Panc1 (cell line): ENCODE data around the gene GRIN2D. TPM values are rescaled to one million over a fixed set of nuclear protein-coding genes. Genes with fewer than 3 reads are reported as not detected.

Source experiments
- ATAC-seq: fragments of 200-7000 bp; cut with Tn5 transposase; 2 replicates; pipeline ENCODE4 v1.9.1; 2020; ENCODE audit warnings: mild to moderate bottlenecking, moderate library complexity
- BruUV-seq: library from RNA; stranded (reverse); fragments of 400-500 nt; replicated peaks from 2 replicates; lab custom pipeline; 2021; lab: Mats Ljungman, UMichigan
- CTCF ChIA-PET: fragments of 300-600 bp; sonication (Branson Sonifier 250); formaldehyde crosslinking; loops from one replicate; lab custom pipeline; 2022; ENCODE audit warnings: antibody characterized with exemption; lab: Charles Lee
- POLR2A ChIA-PET: fragments of 300-600 bp; sonication (Branson Sonifier 250); formaldehyde crosslinking; loops from one replicate; lab custom pipeline; 2022; ENCODE audit warnings: antibody characterized with exemption; lab: Charles Lee
- DNase-seq: peaks from one replicate; pipeline ENCODE4 v3.0.0-alpha.2; 2010; ENCODE audit warnings: low read depth, low spot score
- H3K27ac ChIP-seq: 2 replicates; pipeline ENCODE4 v1.5.1; 2011; ENCODE audit warnings: mild to moderate bottlenecking, low read length, inconsistent platforms
- H3K27me3 ChIP-seq: fragments of 200-500 bp; sonication (Bioruptor generic); 2 replicates; pipeline ENCODE4 v1.6.0; 2014; ENCODE audit warnings: low read length, inconsistent platforms; ENCODE audit not compliant: control insufficient read depth, insufficient read depth
- H3K36me3 ChIP-seq: fragments of 200-500 bp; sonication (Bioruptor generic); 2 replicates; pipeline ENCODE4 v1.5.1; 2014; ENCODE audit warnings: inconsistent platforms, mild to moderate bottlenecking, low read length, moderate library complexity; ENCODE audit not compliant: control insufficient read depth, insufficient read depth
- H3K4me1 ChIP-seq: 2 replicates; pipeline ENCODE4 v1.5.1; 2011; ENCODE audit warnings: inconsistent platforms, mild to moderate bottlenecking, low read length, moderate library complexity; ENCODE audit not compliant: control insufficient read depth, insufficient read depth
- H3K4me3 ChIP-seq, 2 experiments: 2 replicates each; pipeline ENCODE4 v1.5.1; 2011 to 2012; ENCODE audit warnings: low read depth in 2 of 2, low read length in 2 of 2, mild to moderate bottlenecking in 2 of 2, inconsistent platforms in 1 of 2, moderate library complexity in 1 of 2
- H3K9me3 ChIP-seq: fragments of 200-500 bp; sonication (Bioruptor generic); 2 replicates; pipeline ENCODE4 v1.5.1; 2014; ENCODE audit warnings: low read depth, mild to moderate bottlenecking, inconsistent platforms, low read length, moderate library complexity; ENCODE audit not compliant: control insufficient read depth, insufficient read depth
- CTCF ChIP-seq: fragments of 450-650 bp; IDR thresholded peaks from 2 replicates; pipeline ENCODE4 v1.5.1; 2017; ENCODE audit warnings: mild to moderate bottlenecking
- POLR2AphosphoS5 ChIP-seq: IDR thresholded peaks from 2 replicates; pipeline ENCODE4 v1.6.1; 2012; ENCODE audit warnings: mild to moderate bottlenecking, low read depth, low read length, moderate library complexity
- REST ChIP-seq, 2 experiments: IDR thresholded peaks; 2 replicates each; pipeline ENCODE4 v1.6.1; 2011 to 2012; ENCODE audit warnings: low read depth in 2 of 2, control low read depth in 1 of 2, low read length in 1 of 2, mild to moderate bottlenecking in 1 of 2, moderate library complexity in 1 of 2; ENCODE audit not compliant: insufficient read depth in 1 of 2
- SIN3A ChIP-seq: IDR thresholded peaks from 2 replicates; pipeline ENCODE4 v1.6.1; 2012; ENCODE audit warnings: low read depth, mild to moderate bottlenecking, low read length, moderate library complexity, borderline replicate concordance; ENCODE audit not compliant: insufficient read depth
- TCF7L2 ChIP-seq: IDR thresholded peaks from 2 replicates; pipeline ENCODE4 v1.6.1; 2011; ENCODE audit warnings: mild to moderate bottlenecking, low read depth, low read length, inconsistent platforms
- in situ Hi-C: cut with HindIII; loops from 2 replicates; pipeline ENCODE4 v1.10.0; 2016; ENCODE audit warnings: low sequenced_read_pairs, low pct_unique_long_range_greater_than_20kb
- intact Hi-C: fragments of 100-400 bp; cut with micrococcal nuclease; formaldehyde crosslinking; loops from one replicate; pipeline ENCODE4 v1.10.0; 2022; ENCODE audit not compliant: unreplicated experiment
- total RNA-seq: library from RNA; stranded (reverse); gene quantifications from one replicate; pipeline ENCODE4 v1.2.1, GENCODE V29; 2021; ENCODE audit not compliant: unreplicated experiment

Gene GRIN2D
- total RNA-seq, 1 experiment from 2014 or later, result 6.2 TPM

- in situ Hi-C loops, result no loop called here
- H3K4me3 ChIP-seq, result no peak overlapping the region
- no peak for TF ChIP-seq POLR2AphosphoS5
- no peak for TF ChIP-seq CTCF
- TF ChIP-seq TCF7L2, result no peak
- no peak for TF ChIP-seq SIN3A
- TF ChIP-seq REST (IDR thresholded peaks at IDR 0.05; ENCODE audit: insufficient read depth in 1 of 2, low read depth in 2 of 2, low read length in 1 of 2), result no peak
- intact Hi-C loops, result no loop called here
- H3K4me1 ChIP-seq, result no peaks in the 10 kb centered on the region
- DNase-seq, result no peak
- CTCF ChIA-PET, result interaction anchor here (0.7 kb wide), 1 partner anchor 909 kb away, joined by 4 read pairs; no protein-coding TSS in a partner anchor
- POLR2A ChIA-PET, result interaction anchor here (0.7 kb wide), 1 partner anchor 16 kb away, joined by 4 read pairs; no protein-coding TSS in a partner anchor
- no peak overlapping the region for H3K27ac ChIP-seq
- no peaks in the 10 kb centered on the region for H3K9me3 ChIP-seq
- BruUV-seq, result no TSS peak
- no peaks in the 10 kb centered on the region for H3K36me3 ChIP-seq
- ATAC-seq, result 0 out of 2 replicates have a peak, but pooled peaks have one; percentile 10
- no peaks in the 10 kb centered on the region for H3K27me3 ChIP-seq
Observed at GRCh38 chr19:48418317-48419064, 25.0 kb downstream of the GRIN2D start.

- no peaks in the 10 kb centered on the region for H3K36me3 ChIP-seq
Observed at GRCh38 chr19:48419158-48419920, 25.9 kb downstream of the GRIN2D start.

More at GRCh38 chr19:48419158-48419920, 25.9 kb downstream of the GRIN2D start:
- DNase-seq, result no peak
- Histone ChIP-seq H3K4me1 (no peaks in the 10 kb centered on the region), H3K4me3 (no peak overlapping the region), H3K27ac (no peak overlapping the region), H3K27me3 (no peaks in the 10 kb centered on the region), H3K9me3 (no peaks in the 10 kb centered on the region)
- TF ChIP-seq TCF7L2 (no peak), REST (IDR thresholded peaks at IDR 0.05; ENCODE audit: insufficient read depth in 1 of 2, low read depth in 2 of 2, low read length in 1 of 2) (no peak), POLR2AphosphoS5 (no peak), CTCF (no peak)
- POLR2A ChIA-PET, result interaction anchor here (0.6 to 0.7 kb wide), 2 partner anchors 17 to 407 kb away, joined by 3 to 4 read pairs; no protein-coding TSS in a partner anchor
- intact Hi-C loops, result no loop called here
- in situ Hi-C loops, result no loop called here
- ATAC-seq, result peak; percentile 76; the same call in 1 of the 2 replicates
- CTCF ChIA-PET, result interaction anchor here (0.7 kb wide), 1 partner anchor 908 kb away, joined by 4 read pairs; no protein-coding TSS in a partner anchor
- no TSS peak for BruUV-seq
